GM18511 (cell line): Measurements from ENCODE around the gene SEC31B.
A peak's percentile ranks its signal among the peaks of the same experiment; 100 is the strongest.

Experiments used
- ATAC-seq: cut with Tn5 transposase; IDR thresholded peaks from one replicate; pipeline ENCODE4 v1.9.1; 2021; ENCODE audit warnings: mild to moderate bottlenecking, moderate library complexity; ENCODE audit not compliant: unreplicated experiment

Gene SEC31B

DNA sequence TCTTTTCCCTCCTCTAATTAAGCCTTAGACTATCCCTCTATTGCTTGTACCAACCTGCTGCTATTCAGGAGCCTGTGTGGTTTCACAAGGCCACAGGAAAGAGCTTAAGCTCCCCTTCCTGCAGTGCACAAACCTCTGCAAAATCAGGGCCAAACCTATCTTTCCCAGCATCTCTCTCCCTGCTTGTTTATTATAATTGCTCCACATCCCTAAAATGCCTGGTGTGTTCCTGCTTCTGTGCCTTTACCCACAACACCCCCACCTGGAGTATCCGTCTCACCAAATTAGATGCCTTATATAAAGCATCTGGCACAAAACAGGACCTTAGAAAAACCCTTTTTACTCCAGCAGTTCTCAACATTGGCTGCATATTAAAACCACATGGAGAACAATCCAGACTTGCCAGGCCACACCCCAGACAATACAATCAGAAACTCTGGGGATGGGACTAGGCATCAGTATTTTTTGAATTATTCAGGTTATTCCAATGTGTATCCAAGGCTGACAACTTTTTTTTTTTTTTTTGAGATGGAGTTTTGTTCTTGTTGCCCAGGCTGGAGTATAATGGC is 16.7 kb downstream of the SEC31B start:
- no peak for ATAC-seq

DNA sequence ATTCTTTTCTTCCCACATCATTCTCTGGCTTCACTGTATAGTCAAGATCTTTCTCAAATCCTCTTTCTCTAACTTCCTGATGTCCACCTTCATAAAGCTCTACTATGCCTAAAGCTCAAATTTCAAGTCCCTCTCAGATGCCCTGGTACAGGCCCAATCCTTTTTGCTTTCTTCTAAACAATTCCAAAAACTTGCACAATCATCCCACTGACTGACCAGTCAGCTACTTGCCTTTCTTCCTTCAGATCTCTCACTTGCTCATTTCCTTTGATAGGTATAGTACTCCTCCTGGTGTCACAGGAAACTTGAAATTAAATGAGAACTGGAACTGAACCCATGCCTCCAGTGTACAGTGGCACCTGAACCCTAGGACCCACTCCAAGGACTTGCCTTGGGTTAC is 18.2 kb downstream of the SEC31B start:
- ATAC-seq: no peak

DNA sequence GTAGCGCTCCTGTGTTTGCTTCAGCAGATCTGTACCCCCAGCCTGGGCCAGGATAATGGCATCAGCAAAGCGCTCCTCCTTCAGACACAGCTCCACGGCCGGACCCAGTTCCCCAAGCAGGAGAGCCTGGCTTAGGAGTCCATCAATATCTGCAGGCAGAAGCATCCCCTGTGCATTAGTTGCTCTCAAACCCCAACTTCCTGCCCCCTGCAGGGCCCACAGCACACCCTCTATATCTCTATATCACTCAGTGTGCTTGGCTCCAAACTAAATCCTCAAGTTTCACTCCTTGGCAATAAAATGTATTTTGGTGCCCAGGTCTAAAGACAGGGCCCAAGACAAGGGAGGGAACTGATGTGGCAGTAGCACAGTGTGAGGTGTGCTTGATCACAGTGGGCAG is 21.6 kb downstream of the SEC31B start:
- no peak for ATAC-seq

DNA sequence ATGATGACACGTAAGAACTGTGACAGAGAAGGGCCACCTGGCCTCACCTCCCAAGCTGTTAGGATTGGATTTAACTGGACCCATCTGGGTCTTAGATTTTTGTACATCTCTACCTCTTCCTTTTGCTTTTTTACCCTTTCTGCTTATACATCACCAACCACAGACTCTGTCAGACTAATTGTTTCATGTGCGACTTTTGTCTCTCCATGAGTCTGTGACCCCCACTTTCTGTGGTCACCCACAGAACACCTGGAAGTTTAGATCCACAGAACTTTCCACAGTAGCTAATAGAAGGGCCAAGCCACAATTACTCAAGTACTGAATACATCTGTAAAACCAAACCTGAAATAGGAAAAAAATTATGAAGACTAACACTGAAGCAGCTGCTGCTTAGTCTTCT is 23.1 kb downstream of the SEC31B start:
- no peak for ATAC-seq

DNA sequence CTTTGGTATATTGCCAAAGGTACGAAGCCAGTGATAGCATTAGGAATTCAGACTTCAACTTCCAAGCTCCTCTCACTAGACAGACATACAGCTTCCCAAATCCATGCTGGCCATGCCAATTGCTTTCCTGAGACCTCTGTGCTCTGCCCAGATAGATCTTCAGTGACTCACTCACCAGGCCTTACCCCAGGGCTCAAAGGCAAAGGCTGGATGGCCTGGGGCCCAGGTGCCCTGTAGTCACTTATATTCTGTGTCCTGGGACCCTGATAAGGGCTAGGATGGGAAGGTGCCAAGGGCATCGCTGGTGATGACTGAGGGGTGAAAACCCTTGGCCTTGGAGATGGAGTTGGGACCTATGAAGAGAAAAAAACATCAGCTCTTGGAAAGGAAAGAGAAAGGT is 29.1 kb downstream of the SEC31B start:
- ATAC-seq: no peak

DNA sequence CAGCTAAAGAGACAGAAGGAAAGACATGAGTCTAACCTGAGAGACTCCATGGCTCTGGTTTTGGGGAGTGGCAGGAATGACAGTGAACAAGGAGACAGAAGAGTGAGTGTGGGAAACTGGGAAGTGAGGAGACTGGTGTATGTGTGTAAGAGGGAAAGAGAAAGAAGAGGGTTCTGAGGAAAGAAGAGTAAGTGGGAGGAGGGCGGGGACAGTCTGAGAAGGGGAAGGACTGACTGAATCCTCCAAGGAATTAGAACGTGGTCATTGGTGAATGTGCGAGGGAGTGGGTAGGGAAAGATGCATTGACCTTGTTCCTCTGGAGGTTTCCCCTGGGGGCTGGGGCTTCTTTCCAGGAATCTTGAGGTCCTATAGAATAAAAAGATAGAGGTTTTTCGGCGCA is 30.3 kb downstream of the SEC31B start:
- no peak for ATAC-seq

DNA sequence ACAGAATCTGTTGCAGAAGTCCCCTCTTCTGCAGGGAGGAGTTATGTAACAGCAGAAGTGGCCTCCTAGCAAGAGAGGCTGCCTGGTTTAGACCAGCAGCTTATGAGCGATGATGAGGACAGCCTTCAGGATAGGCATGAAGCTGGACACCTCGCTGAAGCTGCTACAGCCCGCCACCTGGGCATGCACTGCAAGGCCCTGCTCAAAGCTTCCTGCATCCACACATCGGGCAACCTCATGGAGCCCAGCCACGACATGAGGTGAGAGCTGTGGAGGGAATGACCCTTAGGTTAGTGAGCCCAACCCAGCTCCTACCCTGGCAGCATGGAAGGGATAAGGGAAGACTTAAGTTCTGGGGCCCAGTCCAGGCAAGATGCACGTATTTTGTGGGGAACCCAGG is 32.1 kb downstream of the SEC31B start:
- no peak for ATAC-seq

DNA sequence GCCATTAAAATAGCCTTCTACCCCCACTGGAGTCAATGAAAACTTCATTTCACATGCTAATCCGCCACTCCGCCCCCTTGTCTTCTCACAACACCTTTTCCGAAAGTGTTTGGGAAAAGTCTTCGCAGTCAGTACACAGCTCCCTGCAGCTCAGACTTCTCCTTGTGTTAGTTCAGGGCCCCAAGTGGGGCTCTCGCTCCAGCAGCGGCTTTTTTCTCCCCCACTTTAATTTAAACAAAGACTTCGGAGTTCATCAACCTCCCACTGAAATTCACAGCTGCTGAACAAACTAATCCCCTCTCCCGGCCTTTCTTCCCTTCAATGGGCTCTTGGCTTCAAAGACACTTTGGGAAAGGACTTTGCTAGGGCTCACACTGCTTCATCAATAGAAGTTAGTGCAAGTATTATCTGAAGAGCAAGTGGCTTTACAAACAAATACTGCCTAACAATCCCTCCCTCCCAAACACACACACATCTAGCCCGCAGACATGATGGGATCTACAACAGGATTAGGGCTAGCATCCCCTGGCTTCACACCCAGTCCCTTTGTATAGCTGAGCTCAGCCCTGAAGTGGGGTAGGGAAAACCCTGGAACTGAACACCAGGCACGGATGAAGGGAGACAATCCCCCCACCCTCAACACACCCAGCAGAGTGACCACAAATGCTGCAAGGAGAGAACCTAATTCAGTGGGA is 33.7 kb downstream of the SEC31B start:
- no peak for ATAC-seq

DNA sequence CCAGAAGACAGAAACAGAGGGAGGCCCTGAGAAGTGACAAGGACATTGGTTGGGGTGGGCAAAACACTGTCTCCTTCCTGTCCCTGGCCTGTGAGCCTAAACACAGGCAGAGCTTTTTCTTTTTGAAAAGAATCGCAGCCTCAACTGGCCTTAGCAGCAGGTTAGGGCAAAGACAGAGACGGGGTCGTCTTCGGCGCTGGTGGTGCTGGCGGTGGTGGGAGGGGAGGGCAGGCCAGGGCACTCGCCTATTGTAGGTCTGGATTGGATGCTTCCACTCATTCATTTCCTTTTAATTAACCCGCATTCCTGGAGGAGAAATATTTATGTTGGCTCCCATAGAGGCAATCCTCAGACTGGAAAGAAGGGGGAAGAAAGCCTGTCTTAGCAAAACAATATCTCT is 34.3 kb downstream of the SEC31B start:
- ATAC-seq: no peak

DNA sequence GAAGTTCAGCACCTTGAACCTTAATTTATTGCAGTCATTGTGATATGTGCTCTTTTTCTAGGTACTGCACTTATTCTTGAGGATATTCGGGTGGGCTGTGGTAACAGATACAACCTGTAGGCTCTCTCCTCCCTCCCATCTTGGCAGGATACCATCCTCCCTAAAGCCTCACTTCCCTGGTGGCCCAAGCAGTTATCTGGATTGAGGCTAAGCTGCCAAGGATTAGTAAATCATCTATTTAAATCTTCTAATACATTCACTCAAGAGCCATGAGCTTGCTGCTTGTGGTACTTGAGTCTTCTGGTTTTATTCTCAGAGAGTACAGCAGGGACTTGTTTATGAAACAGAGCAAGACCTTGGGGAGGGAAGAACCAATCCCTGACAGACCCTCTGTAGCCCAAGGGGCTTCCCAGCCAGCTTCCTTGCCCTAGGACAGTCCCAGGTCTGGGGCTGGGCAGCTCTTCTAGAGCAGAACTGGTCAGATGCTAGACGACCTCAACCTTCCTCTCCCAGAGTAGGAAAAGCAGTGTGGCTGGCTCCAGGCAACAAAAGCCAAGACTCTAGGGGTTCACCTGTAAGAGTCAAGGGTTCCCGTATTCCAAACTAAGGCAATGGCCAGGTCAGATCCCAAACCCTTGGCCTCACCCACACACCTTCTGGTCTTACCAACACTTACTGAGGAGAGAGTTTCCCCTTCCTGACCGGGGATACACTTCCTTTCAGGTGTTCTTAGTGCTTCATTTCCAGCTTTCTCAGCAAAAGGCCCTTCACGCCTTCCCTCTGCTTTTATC is 35.6 kb downstream of the SEC31B start:
- ATAC-seq: no peak

DNA sequence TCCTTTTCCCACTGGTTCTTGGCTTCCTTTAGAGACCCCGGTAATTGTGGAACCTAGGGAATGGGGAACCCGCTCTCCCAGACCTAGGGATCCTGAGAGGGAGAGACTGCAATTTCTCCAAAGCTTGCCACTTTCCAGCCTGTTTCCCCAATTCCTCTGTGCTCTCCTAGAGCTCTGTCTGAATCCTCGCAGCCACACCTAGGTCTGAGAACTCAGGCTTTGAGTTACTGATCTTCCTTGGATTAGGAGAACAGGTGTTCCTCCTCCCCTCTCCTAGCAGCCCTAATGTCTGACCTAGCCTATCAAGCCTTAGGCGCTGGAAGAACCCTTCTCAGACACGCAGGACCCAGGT is 36.9 kb downstream of the SEC31B start:
- no peak for ATAC-seq

DNA sequence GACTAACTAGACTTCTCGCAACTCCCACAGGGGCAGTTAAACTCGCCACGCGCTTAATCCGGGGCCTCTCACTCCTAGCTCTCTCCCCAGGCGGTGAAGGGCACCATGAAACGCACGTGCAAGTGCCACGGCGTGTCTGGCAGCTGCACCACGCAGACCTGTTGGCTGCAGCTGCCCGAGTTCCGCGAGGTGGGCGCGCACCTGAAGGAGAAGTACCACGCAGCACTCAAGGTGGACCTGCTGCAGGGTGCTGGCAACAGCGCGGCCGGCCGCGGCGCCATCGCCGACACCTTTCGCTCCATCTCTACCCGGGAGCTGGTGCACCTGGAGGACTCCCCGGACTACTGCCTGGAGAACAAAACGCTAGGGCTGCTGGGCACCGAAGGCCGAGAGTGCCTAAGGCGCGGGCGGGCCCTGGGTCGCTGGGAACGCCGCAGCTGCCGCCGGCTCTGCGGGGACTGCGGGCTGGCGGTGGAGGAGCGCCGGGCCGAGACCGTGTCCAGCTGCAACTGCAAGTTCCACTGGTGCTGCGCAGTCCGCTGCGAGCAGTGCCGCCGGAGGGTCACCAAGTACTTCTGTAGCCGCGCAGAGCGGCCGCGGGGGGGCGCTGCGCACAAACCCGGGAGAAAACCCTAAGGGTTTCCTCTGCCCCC is 37.4 kb downstream of the SEC31B start:
- ATAC-seq: peak; percentile 43

DNA sequence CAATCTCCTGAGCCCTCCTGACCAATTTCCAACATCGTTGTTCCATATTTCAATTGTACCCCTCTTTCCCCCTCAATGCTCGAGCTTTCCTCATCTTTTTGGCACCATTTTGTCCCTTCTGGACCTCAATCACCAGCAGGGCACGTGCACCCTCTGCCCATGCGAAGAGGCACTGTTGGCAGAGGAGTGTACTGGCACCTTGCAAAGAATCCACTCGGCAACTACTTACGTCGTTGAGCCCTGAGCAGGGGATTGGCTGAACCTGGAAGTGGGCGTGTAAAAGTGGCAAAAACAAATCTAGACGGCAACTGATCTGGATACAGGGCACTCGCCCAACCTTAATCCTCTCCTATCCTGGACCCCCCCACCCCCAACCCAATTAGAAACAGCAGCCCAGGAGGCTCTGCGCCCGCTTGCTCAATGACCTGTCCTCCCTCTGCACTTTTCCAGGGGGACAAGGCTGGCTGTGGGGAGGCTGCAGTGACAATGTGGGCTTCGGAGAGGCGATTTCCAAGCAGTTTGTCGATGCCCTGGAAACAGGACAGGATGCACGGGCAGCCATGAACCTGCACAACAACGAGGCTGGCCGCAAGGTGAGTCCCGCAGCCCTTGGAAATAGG is 38.1 kb downstream of the SEC31B start:
- ATAC-seq: peak; percentile 98

DNA sequence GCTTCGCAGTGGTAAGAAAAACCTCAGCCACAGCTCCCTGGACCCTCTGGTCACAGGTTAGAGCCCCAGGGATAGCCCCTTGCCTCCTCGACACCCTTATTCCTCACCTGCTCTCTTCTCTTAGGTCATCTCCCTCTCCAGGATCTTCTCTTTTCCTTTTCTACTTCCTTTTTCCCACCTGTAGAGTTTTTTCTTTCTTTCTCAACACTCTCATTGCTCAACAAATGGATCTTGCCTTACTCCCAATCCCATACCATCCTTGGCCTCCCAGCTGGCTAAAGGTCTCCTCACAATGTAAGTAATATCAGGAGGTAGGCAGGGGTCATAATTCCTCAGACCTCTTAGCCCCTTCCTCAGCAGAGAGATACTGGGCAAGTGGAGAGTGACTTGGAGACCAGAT is 39.7 kb downstream of the SEC31B start:
- ATAC-seq: no peak

DNA sequence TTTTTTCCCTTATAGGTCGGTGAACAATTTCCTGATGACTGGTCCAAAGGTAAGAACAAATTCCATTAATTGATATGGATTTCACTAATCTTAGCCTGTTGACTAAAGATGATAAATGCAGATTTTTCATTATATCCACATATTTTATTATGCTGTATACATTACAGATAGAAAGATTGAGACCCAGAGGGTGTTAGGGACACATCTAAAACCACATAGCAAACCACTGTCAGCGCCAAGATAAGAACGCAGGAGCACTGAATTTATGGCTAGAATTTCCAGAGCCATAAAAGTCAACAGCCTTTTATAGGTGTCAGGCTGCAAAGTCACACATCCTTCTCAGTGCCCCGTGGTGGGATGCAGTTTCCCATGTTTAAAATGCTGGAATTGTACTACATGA is 40.6 kb downstream of the SEC31B start:
- ATAC-seq: no peak

DNA sequence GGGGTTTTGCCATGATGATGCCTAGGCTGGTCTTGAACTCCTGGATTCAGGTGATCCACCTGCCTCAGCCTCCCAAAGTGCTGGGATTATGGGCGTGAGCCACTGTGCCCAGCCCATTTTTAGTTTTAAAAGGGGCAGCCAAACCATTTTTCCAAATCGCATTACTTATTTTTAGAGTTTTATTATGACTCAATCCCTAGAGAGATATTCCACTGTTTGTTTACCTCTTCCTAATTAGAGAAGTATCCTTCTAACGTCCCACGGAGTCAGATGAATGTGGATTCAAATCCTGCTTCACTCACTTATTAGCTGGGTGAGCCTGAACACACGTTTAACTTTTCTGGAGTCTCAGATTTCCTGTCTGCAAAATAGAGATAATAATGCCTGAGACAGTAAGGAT is 41.7 kb downstream of the SEC31B start:
- ATAC-seq: no peak

DNA sequence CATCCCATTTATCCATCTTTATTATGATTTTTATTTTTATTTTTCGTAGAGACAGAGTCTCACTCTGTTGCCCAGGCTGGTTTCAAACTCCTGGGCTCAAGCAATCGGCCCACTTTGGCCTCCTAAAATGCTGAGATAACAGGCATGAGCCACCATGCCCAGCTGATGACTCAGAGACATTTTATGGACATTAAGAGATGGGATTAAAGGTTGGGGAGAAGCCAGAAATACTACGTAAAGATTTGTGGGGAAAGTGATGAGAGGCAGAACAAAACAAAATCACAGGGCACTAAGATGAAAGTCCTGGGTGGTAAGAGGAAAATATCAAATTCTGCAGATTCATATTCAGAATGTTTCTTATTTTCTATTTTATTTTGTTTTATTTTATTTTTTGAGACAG is 49.3 kb downstream of the SEC31B start:
- ATAC-seq: no peak

DNA sequence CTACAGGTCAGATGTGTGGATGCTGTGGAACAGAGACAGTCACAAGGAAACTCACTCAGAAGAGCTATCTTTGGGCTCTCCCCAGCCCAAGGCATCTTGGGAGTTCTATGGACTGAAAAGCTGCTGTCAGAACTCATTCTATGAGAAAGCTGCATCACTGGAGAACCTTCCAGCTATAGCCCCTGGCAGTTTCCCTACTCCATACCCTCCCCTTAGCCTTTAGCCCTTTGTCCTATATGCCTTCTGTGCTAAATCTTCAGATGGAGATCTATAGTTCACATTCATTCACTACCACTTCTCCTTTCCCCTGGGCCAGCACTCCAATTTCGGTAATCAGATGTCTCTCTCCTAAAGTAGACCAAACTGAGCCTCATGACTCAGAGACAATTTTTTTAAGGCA is 49.9 kb downstream of the SEC31B start:
- ATAC-seq: no peak

DNA sequence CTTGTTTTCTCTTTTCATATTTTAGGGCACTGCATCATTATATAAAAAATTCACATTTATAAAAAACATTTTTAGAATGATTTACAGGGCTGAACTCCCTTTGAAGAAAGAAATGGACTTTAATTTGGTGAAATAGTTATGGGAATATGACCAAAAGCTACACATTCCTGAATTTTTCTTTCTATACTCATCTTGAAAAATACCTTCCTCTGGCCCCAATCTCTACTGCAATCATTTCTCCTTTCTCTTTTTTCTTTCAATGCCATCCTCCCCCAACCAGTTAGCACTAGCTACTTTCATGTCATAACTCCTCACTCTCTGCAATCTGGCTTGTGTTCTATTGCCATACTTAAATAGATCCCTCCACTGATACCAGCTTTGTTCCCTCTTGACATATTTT is 50.7 kb downstream of the SEC31B start:
- no peak for ATAC-seq

DNA sequence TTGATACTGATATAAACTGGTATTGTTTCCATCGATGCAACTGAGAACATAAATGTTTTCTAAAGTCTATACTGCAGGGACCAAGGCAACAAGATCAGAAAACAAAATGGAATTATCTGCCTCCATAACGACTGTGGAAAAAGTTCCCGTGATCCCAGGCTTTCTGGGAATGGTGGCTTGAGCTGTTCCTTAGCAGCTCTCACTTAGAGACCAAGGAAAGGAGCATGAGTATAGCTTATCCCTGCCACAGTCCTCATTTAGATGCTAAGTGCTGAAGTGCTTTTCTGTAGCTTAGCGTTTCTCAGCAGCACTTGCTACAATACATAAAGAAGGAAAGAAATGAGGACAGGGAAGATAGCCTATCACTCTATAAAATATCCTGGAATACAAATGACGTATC is 51.3 kb downstream of the SEC31B start:
- no peak for ATAC-seq

DNA sequence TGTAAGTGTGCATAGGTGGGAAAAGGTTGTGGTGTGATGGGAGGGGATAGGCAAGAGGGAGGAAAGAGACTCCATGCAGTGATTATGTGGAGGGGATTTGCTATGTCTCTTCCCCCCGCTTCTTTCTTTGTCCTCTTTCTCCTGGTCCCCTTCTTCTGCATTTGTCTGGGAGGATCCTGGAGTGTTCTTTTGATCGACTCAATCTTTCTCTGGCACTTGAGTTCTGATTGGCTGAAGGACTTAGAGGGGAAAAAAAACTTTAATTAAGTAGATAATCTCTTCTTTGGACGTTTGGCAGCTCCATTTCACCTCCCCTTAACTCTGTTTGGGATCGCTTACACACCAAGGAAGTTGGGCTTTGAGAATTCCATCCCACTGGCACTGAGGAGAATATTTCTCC is 57.0 kb downstream of the SEC31B start, which contains the start of gene WNT8B:
Gene WNT8B, plus strand, starts transcription at position 301 of the 400 bp plus-strand sequence. CDS start 160 bp downstream, outside the sequence.
- no peak for ATAC-seq
